Lung (tissue), 12 donors: Measurements from ENCODE around the gene OAS3. TPM values are rescaled to one million over a fixed set of nuclear protein-coding genes. Genes with fewer than 3 reads are reported as not detected.

ENCODE experiments used
- ATAC-seq: fragments of 200-7000 bp; cut with Tn5 transposase; one replicate; pipeline ENCODE4 v1.9.1; 2020; ENCODE audit warnings: moderate number of reproducible peaks; ENCODE audit not compliant: insufficient read depth, low FRiP score
- DNase-seq, 3 donors: peaks; one replicate each; pipeline ENCODE4 v3.0.0-alpha.2; 2013 to 2017
- H3K27ac ChIP-seq, 2 donors: one replicate each; pipeline ENCODE4 v1.5.1; 2013; ENCODE audit warnings: mild to moderate bottlenecking in 2 of 2, moderate library complexity in 2 of 2, control low read depth in 1 of 2, inconsistent platforms in 1 of 2, low read depth in 1 of 2, low read length in 1 of 2
- H3K27me3 ChIP-seq, 3 donors: one replicate each; pipeline ENCODE4 v1.5.1; 2013; ENCODE audit warnings: low read length in 2 of 3; ENCODE audit not compliant: control insufficient read depth in 3 of 3, insufficient read depth in 3 of 3
- H3K36me3 ChIP-seq, 4 donors: one replicate each; pipeline ENCODE4 v1.5.1; 2013; ENCODE audit warnings: low read length in 4 of 4, mild to moderate bottlenecking in 1 of 4, moderate library complexity in 1 of 4; ENCODE audit not compliant: control insufficient read depth in 4 of 4, insufficient read depth in 4 of 4
- H3K4me1 ChIP-seq, 5 donors: one replicate each; pipeline ENCODE4 v1.5.1; 2013; ENCODE audit warnings: low read length in 5 of 5, mild to moderate bottlenecking in 2 of 5, moderate library complexity in 1 of 5; ENCODE audit not compliant: control insufficient read depth in 5 of 5, insufficient read depth in 5 of 5
- H3K4me3 ChIP-seq: one replicate; pipeline ENCODE4 v1.5.1; 2013; ENCODE audit warnings: mild to moderate bottlenecking, control low read depth, moderate library complexity
- H3K9ac ChIP-seq, 2 donors: one replicate each; pipeline ENCODE4 v1.5.1; 2013; ENCODE audit warnings: low read length in 2 of 2, control low read depth in 1 of 2; ENCODE audit not compliant: insufficient read depth in 1 of 2
- H3K9me3 ChIP-seq, 4 donors: one replicate each; pipeline ENCODE4 v1.5.1; 2013; ENCODE audit warnings: low read length in 3 of 4, mild to moderate bottlenecking in 1 of 4, moderate library complexity in 1 of 4; ENCODE audit not compliant: control insufficient read depth in 4 of 4, insufficient read depth in 3 of 4
- WGBS, 2 donors: extraction: QIAGEN DNeasy Blood & Tissue Kit; methylation state at CpG; one replicate each; pipeline ENCODE4 v1.1.7; 2013; 5-methylcytosine and 5-hydroxymethylcytosine counted together
- polyA plus RNA-seq, 2 donors: library from polyadenylated mRNA; stranded (reverse); fragments of 200-250 nt; gene quantifications; one replicate each; pipeline ENCODE4 v1.2.1, GENCODE V29; 2013
- total RNA-seq, 2 donors: library from RNA; depleted of rRNA in 1 of 2; stranded (reverse); fragments of >200 nt in 1 of 2; gene quantifications; one replicate each; pipeline ENCODE4 v1.2.1, GENCODE V29; 2014 to 2021
- TF ChIP-seq, protein P1 (sequence below): IDR thresholded peaks from 2 replicates; pipeline ENCODE4 v1.5.1; 2012; ENCODE audit warnings: mild to moderate bottlenecking; ENCODE audit errors: control extremely low read depth, extremely low read depth
- donor health status: control.
- donor health status: control.
- donor health status: Bipolar disorder and iron deficiency.
- donor health status: healthy.
- donor health status: DM: yes; HTN: yes; CAD: no.

The OAS3 gene
- total and polyA plus RNA-seq, 4 donors, result 5.7 to 31.9 (median 19.3) TPM

DNA sequence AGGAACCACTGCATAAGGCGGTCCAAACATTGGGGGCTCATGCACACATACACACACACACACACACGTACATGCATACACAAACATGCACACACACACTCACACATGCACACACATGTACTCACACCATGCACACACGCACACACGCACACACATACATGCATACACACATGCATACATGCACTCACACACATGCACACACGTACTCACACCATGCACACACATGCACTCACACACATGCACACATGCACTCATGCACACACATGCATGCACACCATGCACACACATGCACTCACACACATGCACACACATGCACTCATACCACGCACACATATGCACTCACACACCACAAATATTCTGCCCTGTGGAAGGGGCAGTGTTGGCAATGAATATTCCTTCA lies 62.2 kb downstream of the OAS3 start:
- no peak overlapping the region for H3K4me3 ChIP-seq
- DNase-seq, result no peak
- 95% methylated on average over 6 of the region's 6 CpGs for WGBS, 2 donors
- H3K27me3 ChIP-seq, result peaks cover 0 to 17% (median 0%) of the 10 kb centered on the region in 3 donors
- H3K36me3 ChIP-seq, result peaks cover 0 to 38% (median 5%) of the 10 kb centered on the region in 4 donors
- TF ChIP-seq, protein P1, sequence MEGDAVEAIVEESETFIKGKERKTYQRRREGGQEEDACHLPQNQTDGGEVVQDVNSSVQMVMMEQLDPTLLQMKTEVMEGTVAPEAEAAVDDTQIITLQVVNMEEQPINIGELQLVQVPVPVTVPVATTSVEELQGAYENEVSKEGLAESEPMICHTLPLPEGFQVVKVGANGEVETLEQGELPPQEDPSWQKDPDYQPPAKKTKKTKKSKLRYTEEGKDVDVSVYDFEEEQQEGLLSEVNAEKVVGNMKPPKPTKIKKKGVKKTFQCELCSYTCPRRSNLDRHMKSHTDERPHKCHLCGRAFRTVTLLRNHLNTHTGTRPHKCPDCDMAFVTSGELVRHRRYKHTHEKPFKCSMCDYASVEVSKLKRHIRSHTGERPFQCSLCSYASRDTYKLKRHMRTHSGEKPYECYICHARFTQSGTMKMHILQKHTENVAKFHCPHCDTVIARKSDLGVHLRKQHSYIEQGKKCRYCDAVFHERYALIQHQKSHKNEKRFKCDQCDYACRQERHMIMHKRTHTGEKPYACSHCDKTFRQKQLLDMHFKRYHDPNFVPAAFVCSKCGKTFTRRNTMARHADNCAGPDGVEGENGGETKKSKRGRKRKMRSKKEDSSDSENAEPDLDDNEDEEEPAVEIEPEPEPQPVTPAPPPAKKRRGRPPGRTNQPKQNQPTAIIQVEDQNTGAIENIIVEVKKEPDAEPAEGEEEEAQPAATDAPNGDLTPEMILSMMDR, result no peak
- H3K27ac ChIP-seq, result no peak overlapping the region
- no peak for ATAC-seq
- peaks cover 0 to 6% (median 0%) of the 10 kb centered on the region in 4 donors for H3K9me3 ChIP-seq
- no peaks in the 10 kb centered on the region for H3K4me1 ChIP-seq
- H3K9ac ChIP-seq, result no peak overlapping the region

DNA sequence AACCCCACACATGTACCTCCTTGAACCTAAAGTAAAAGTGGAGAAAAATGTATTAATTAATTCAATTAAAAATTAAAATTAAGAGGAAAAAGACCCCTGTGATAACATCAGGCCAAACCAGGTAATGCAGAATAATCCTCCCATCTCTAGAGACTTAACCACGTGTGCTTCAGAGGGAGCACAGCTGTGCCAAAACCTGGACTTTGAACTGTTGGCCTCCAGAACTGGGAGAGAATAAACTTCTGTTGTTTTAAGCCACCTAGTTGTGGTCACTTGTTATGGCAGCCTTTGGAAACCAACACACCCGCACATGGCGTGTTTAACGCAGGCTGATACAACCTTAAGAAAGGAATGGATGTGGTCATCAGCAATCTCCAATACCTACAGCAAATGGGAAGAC lies 63.9 kb downstream of the OAS3 start:
- ATAC-seq (no peak), DNase-seq (no peak)
- TF ChIP-seq, protein P1, result no peak
- Histone ChIP-seq H3K9me3 (peaks cover 0 to 6% (median 0%) of the 10 kb centered on the region in 4 donors), H3K27me3 (peaks cover 0 to 19% (median 0%) of the 10 kb centered on the region in 3 donors), H3K9ac (no peak overlapping the region), H3K4me3 (no peak overlapping the region), H3K4me1 (no peaks in the 10 kb centered on the region), H3K36me3 (peaks cover 0 to 45% (median 5%) of the 10 kb centered on the region in 4 donors), H3K27ac (no peak overlapping the region)
- 87 to 92% methylated on average over 4 of the region's 4 CpGs for WGBS, 2 donors

DNA sequence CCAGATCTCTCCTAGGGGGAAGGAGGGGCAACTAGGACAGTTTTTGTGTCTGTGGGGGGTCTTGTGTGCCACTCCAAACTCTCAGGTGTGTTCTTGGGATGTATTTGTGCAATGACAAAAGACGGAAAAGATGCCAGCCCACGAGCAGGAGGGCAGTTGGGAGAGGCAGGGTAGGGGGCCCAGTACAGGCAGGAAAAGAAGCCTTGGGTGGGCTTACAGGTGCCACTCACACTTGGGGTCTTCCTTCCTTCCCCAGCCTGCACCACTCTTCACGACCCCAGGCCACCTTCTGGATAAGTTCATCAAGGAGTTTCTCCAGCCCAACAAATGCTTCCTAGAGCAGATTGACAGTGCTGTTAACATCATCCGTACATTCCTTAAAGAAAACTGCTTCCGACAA lies 64.4 kb downstream of the OAS3 start:
- WGBS, 2 donors, result 88 to 94% methylated on average over 5 of the region's 5 CpGs
- no peak for ATAC-seq
- Histone ChIP-seq H3K36me3 (peaks cover 0 to 45% (median 4%) of the 10 kb centered on the region in 4 donors), H3K9ac (no peak overlapping the region), H3K27ac (no peak overlapping the region), H3K4me3 (no peak overlapping the region), H3K9me3 (peaks cover 0 to 5% (median 0%) of the 10 kb centered on the region in 4 donors), H3K27me3 (peaks cover 0 to 22% (median 0%) of the 10 kb centered on the region in 3 donors), H3K4me1 (no peaks in the 10 kb centered on the region)
- DNase-seq, result no peak
- TF ChIP-seq, protein P1, result no peak

DNA sequence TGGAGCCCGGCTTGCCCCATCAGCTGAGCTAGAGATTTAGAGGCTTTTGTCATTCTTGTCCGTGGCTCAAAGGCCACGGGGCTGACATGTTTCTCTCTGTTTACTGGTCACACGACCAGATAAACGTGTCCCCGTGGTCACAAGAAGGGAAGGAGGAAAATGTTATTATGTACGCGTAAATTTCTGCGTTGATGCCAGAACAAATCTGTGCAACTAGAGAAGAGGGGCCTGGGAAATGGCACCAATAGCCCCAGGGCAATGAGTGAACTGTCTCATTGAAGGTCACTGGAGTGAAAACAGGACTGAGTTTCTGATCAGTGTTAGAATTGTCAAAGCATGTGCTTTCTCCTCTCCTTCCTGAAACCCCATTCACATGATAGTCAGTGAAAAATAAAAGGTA lies 65.4 kb downstream of the OAS3 start:
- ATAC-seq (no peak), DNase-seq (no peak)
- Histone ChIP-seq H3K9me3 (peaks cover 0 to 2% (median 0%) of the 10 kb centered on the region in 4 donors), H3K36me3 (peaks cover 0 to 48% (median 0%) of the 10 kb centered on the region in 4 donors), H3K4me3 (no peak overlapping the region), H3K9ac (no peak overlapping the region), H3K4me1 (no peaks in the 10 kb centered on the region), H3K27ac (no peak overlapping the region), H3K27me3 (peaks cover 0 to 22% (median 0%) of the 10 kb centered on the region in 3 donors)
- TF ChIP-seq, protein P1, result no peak
- WGBS, 2 donors, result 87 to 93% methylated on average over 9 of the region's 9 CpGs
